Cardiac fibroblast (primary cell): ENCODE data around the gene DPH2.

Experiments used
- DNase-seq, 2 donors: peaks; one replicate each; pipeline versions ENCODE4 v3.0.0 to v3.0.0-alpha.2; 2010; ENCODE audit warnings: low read depth in 2 of 2
- H3K4me3 ChIP-seq, 2 donors: replicated peaks in 1 of 2; 1 replicate in 1 of 2; 2 replicates in 1 of 2; pipeline ENCODE4 v1.5.1; 2011; ENCODE audit warnings: low read depth in 2 of 2, low read length in 2 of 2, mild to moderate bottlenecking in 2 of 2, moderate library complexity in 1 of 2
- TF ChIP-seq, protein P1 (sequence below): IDR thresholded peaks from one replicate; pipeline ENCODE4 v1.5.1; 2011; ENCODE audit warnings: low read depth, mild to moderate bottlenecking, low read length, inconsistent platforms

DPH2 gene

DNA sequence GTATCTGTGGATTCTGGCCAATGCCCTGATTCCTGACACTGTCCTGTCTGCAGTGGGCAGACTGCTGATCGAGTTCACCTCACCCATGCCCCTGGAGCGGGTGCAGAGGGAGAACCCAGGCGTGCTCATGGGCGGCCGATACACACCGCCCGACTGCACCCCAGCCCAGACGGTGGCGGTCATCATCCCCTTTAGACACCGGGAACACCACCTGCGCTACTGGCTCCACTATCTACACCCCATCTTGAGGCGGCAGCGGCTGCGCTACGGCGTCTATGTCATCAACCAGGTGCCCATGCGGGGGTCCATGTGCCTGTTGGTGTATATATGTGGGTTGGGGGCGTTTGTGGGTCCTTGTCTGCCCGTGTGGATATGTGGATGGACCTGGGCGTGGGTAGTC lies 11.8 kb downstream of the DPH2 start:
- H3K4me3 ChIP-seq = no peak overlapping the region
- DNase-seq = no peak
- TF ChIP-seq, protein P1, sequence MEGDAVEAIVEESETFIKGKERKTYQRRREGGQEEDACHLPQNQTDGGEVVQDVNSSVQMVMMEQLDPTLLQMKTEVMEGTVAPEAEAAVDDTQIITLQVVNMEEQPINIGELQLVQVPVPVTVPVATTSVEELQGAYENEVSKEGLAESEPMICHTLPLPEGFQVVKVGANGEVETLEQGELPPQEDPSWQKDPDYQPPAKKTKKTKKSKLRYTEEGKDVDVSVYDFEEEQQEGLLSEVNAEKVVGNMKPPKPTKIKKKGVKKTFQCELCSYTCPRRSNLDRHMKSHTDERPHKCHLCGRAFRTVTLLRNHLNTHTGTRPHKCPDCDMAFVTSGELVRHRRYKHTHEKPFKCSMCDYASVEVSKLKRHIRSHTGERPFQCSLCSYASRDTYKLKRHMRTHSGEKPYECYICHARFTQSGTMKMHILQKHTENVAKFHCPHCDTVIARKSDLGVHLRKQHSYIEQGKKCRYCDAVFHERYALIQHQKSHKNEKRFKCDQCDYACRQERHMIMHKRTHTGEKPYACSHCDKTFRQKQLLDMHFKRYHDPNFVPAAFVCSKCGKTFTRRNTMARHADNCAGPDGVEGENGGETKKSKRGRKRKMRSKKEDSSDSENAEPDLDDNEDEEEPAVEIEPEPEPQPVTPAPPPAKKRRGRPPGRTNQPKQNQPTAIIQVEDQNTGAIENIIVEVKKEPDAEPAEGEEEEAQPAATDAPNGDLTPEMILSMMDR = no peak

DNA sequence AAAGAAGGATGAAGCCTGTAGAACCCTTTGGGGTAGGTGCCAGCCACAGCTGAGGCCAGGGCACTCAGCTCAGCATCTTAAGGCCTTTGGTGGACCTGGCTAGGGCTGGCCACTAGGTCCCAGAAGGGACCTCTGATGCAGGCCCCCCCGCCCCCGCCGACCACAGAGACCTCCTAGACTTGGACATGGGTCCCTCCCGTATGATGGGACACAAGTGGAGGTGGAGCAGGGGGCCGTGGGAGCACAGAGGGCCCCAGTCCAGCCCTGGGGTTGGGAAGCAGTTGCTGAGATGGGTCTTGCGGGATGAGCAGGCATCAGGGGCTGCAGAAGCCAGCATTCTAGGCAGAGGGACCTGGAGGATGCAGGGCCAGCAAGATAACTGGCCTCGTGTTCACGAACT lies 12.4 kb downstream of the DPH2 start:
- no peak overlapping the region for H3K4me3 ChIP-seq
- DNase-seq = no peak

DNA sequence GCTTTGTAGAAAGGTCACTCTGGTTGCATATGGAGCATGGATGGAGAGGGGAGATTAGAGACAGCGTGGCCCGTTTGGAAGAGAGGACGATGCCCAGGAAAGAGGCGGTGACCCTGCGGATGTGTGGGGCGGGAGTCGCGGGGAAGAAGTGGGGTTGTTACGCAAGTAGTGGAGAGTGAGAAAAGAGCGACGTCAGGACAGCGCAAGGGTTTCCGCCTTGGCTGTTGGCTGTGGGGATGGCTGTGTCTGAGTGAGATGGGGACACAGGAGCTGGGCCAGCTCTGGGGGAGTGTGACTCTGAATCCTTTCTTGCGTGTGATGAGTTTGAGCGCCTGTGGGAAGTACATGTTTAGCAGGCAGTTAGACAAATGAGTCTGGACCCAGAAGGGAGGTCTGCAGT lies 13.0 kb downstream of the DPH2 start:
- no peak overlapping the region for H3K4me3 ChIP-seq
- TF ChIP-seq, protein P1 = no peak
- DNase-seq = no peak

More for the DNA sequence above, 12.4 kb downstream of the DPH2 start:
- TF ChIP-seq, protein P1 = no peak

DNA sequence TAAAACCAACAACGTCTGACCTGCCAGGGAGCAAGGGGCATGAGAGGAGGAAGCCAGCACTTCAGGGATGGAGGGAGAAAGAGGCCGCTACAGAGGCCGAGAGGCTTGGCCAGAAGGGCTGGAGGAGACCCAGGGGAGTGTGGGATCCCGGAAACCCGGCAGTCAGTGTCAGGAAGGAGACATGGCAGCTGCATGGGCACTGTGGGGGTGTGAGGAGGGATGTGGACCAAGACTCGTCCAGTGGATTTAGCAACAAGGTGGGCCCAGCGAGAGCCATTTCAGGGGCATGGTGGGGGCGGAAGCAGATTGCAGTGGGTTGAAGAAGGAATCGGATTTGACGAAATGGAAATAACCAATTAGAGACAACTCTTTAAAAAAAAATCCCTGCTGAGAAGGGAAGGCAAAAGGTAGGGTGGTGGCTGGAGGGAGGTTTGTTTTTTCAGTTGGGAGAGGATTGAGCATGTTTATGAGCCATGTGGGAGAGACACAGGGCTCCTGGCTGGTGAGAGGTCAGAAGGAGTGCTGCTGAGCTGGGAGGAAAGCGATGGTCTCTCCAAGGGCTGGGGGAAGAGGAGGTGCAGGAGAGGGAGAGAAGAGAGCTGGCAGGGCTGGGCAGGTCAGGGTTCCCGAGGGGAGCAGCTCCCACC lies 13.6 kb downstream of the DPH2 start:
- DNase-seq = no peak
- TF ChIP-seq, protein P1 = no peak
- no peak overlapping the region for H3K4me3 ChIP-seq

DNA sequence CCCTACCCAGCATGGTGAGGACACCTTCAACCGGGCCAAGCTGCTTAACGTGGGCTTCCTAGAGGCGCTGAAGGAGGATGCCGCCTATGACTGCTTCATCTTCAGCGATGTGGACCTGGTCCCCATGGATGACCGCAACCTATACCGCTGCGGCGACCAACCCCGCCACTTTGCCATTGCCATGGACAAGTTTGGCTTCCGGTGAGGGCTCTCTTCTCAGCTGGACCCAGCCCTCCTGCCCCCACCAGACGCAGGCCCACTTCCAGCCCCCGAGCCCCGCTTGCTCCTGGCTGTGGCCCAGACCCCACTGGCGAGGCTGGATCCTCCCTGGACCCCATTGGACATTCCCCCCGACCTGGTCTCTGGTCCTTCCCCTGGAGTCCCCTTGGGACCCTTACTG lies 15.0 kb downstream of the DPH2 start:
- no peak for DNase-seq
- TF ChIP-seq, protein P1 = no peak
- no peak overlapping the region for H3K4me3 ChIP-seq

DNA sequence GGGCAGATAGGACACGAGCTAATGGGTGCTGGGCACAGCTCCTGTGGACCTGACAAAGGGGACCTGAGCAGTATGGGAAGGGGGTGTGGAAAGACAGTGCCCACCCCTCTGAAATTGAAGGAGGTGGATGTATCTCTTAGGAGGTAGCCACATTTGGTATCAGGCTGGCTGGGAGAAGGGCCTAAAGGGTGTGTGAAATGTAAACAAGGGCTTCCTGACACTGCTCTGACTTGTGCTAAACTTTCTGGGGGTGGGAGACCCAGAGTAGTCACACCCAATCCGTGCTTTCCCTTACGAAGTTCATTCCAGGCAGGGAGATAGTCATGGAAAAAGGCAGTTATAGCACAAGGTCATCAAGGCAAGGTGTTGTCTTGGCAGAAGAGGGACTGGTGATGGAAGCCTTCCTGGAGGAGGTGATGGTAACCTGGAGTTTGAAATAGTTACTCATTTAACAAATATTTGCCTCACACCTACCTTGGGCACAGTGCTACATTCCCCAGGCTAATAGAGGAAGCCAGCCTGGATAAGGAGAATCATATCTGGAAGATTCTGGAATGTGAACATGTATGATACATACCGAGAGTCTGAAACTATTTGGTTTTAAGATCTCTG lies 16.3 kb downstream of the DPH2 start:
- no peak for DNase-seq
- no peak overlapping the region for H3K4me3 ChIP-seq

More for the DNA sequence above, 16.3 kb downstream of the DPH2 start:
- TF ChIP-seq, protein P1 = no peak
